GM21447 (cell line): Measurements from ENCODE around the gene AOC3.
"Not testable (repeated sequence)": the region's sequence is repeated elsewhere in the genome, so short reads cannot be mapped to it uniquely, and the experiment has no call there.

ENCODE experiments used
- ATAC-seq: cut with Tn5 transposase; IDR thresholded peaks from one replicate; pipeline ENCODE4 v1.9.1; 2021; ENCODE audit not compliant: unreplicated experiment

AOC3 gene

GRCh38 chr17:42866216-42866615 lies 15.2 kb downstream of the AOC3 start:
- ATAC-seq: no peak

DNA sequence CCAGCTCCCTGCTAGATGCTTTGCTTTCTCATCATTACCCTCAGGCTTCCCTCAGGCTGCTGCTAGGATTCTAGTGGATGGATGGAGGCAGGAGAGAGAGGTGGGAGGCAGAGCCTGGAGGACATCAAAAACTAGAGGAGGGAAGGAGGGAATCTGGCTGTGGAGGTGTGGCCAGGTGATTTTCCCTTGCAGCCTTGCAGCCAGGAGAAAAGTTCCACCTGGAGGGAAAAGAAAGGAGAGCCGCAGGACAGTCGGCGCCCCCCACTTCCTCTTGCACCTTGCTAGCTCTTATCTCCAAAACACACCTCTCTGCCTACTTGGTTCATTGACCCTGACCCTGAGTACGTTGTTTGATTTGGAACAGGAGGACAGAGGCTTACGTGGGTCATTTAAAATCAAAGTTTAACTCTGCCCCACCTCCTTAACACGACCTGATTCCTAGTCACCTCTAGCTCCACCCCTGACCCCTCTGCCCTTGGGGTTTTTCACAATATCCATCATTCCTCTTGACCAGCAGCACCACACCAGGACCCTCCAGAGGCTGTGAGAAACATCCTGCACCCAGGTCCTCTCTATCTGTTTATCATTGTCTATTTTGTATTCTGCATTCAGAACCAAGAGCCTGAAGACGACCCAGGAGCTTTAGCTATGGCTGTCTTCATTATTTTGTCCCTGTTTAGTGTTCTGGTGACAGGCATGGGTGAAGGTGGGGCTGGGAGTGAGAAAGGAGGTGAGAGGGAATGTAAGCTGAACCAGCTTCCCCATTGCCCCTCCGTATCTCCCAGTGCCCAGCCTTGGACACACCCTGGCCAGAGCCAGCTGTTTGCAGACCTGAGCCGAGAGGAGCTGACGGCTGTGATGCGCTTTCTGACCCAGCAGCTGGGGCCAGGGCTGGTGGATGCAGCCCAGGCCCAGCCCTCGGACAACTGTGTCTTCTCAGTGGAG lies 15.9 kb downstream of the AOC3 start:
- ATAC-seq: no peak

DNA sequence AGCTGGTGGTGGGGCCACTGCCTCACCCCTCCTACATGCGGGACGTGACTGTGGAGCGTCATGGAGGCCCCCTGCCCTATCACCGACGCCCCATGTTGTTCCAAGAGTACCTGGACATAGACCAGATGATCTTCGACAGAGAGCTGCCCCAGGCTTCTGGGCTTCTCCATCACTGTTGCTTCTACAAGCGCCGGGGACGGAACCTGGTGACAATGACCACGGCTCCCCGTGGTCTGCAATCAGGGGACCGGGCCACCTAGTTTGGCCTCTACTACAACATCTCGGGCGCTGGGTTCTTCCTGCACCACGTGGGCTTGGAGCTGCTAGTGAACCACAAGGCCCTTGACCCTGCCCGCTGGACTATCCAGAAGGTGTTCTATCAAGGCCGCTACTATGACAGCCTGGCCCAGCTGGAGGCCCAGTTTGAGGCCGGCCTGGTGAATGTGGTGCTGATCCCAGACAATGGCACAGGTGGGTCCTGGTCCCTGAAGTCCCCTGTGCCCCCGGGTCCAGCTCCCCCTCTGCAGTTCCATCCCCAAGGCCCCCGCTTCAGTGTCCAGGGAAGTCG lies 16.8 kb downstream of the AOC3 start:
- not testable (repeated sequence) for ATAC-seq

DNA sequence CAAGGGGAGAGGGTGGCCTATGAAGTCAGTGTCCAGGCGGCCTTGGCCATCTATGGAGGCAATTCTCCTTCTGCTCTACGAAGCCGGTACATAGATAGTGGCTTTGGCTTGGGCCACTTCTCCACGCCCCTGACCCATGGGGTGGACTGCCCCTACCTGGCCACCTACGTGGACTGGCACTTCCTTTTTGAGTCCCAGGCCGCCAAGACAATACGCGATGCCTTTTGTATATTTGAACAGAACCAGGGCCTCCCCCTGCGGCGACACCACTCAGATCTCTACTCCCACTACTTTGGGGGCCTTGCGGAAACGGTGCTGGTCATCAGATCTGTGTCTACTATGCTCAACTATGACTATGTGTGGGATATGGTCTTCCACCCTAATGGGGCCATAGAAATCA lies 17.3 kb downstream of the AOC3 start:
- ATAC-seq: no peak

DNA sequence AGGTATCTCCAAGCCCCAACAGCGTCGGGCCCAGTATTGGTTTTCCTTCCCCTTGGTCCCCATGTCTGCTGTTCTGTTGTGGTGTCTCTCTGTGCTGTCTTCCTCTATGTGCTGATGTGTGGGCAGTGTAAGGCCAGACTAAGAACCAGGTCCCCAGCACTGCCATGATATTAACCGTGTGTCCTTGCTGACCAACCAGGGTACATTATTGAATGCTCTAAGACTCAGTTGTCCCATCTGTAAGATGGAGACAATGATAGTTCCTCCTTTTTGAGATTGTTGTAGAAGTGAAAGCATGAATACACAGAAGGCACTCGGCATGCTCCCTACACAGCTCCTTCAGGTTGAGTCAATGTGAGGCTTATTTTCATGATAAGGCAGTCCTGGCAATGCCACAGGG lies 20.6 kb downstream of the AOC3 start:
- no peak for ATAC-seq

DNA sequence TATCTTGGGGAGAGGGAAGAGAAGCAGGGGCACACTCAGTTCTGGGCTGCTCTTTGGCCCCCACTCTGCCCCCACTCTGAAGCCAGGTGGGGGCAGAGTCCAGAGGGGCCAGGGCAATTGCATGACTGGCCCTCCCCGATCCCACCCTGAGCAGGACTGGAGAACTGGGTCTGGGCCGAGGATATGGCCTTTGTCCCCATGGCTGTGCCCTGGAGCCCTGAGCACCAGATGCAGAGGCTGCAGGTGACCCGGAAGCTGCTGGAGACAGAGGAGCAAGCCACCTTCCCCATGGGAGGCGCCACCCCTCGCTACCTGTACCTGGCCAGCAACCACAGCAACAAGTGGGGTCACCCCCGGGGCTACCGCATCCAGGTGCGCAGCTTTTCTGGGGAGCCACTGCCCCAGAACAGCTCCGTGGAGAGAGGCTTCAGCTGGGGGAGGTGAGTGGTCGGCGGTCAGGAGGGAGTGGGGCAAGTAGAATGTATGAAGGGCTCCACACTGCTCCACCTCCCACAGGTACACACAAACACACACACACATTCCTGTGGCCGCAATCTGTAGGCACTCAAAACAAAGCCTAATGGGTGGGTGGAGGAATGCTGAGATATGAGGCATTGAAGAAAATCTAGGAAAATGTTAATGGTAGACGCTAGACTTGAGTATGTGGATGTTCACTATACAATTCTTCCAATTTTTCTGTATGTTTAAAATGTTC lies 21.4 kb downstream of the AOC3 start:
- ATAC-seq: no peak

- ATAC-seq: no peak
Measured at GRCh38 chr17:42873315-42873714, 22.3 kb downstream of the AOC3 start.

DNA sequence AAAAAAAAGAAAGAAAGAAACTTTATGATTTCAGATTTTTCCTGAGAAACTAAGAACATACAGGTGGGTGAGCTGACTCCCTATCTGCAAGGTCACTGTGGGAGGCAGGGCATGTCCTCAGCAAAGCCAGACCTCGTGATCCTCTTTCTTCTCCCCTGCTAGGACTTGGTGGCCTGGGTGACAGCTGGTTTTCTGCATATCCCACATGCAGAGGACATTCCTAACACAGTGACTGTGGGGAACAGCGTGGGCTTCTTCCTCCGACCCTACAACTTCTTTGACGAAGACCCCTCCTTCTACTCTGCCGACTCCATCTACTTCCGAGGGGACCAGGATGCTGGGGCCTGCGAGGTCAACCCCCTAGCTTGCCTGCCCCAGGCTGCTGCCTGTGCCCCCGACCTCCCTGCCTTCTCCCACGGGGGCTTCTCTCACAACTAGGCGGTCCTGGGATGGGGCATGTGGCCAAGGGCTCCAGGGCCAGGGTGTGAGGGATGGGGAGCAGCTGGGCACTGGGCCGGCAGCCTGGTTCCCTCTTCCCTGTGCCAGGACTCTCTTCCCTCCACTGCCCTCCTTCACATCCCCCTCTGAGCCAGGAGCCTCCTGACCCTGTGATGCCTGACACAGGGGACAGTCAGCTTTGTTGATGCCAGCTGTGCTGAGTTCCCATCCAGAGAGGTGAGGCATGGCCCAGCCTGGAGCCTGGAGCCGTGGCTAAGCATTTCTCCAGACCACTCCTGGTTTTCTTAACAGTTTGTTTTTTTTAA lies 23.1 kb downstream of the AOC3 start:
- ATAC-seq: not testable (repeated sequence)

- ATAC-seq: no peak
Measured at GRCh38 chr17:42877037-42877436, 26.0 kb downstream of the AOC3 start.

GRCh38 chr17:42878123-42878880 lies 27.3 kb downstream of the AOC3 start:
- no peak for ATAC-seq

DNA sequence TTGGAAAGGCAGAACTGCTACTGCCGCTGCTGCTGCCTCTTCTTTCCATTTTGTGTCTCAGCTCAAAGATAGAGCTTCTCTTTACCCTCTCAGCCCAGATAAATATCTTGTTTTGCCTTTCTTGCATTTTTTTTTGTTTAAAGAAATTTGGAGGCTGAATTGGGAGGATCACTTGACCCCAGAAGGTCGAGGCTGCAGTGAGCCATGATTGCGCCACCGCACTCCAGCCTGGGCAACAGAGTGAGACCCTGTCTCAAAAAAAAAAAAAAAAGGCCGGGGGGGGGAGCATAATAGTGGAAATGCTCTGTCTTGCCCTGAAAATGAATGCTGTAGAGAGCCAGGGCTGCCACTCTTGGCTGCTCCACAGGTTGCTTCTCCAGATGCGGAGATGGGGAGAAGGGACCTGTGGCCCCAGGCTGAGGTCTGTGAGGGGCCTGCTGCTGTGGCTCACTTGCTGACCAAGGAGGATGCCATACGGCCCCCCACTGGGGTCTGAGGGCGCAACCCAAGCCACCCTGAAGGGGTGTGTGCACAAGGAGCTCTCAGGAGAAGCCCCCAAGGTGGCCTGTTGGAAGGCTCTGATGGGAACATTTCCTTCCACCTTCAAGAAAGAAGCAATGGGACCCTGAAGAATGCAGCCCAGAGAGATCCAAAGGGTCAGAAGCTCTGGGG lies 28.1 kb downstream of the AOC3 start:
- ATAC-seq: no peak

DNA sequence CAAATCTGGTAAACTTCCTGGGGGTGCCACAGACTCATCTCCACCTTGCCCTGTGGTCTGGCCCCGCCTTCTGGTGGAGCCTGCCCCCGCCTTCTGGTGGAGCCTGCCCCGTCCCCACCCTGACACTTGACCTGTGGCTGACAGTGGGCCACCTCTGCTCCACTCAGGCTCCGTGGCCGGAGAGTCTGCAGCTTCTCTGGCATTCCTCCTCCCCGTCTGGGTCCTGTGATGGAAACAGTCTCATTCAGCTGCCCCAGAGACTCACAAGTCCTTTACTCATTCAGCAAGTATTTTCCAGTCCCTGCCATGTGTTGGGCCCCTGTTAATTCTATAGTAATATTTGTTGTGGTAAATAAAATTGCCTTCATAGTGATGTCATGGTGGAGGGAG lies 28.6 kb downstream of the AOC3 start:
- ATAC-seq: no peak

DNA sequence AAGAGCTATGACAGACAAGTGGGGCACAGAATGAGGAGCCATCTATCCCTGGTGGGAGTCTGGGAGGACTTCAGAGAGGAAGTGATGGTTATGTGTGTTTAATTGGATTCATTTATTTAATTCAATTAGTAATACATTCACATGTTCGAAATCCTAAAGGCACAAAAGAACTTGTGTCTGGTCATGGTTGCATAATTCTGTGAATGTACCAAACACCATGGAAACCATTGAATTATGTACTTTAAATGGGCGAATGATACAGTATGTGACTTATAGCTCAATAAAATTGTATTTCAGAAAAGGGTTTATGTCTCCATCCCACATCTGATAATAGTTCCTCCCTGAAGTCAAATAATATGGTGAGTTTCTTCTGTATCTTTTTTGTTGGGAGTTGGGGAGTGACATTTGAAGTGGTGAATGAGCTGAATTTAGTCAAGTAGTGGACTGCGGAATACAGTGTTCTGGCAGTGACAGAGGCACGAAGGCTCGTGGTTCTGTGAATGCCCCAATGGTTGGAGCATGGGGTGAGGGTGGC lies 29.8 kb downstream of the AOC3 start:
- ATAC-seq: no peak

DNA sequence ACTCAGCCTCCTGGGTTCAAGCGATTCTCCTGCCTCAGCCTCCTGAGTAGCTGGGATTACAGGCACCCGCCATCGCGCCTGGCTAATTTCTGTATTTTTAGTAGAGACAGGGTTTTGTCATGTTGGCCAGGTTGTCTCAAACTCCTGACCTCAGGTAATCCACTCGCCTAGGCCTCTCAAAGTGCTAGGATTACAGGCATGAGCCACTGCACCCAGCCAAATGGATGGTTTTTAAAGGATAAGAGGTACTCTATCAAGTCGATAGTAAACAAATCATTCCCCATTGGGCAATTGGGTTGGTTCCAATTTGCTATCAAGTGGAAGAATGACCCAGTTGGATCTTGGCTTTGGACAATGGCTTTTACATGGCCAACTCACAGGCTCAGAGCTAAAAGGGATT lies 30.7 kb downstream of the AOC3 start:
- not testable (repeated sequence) for ATAC-seq

DNA sequence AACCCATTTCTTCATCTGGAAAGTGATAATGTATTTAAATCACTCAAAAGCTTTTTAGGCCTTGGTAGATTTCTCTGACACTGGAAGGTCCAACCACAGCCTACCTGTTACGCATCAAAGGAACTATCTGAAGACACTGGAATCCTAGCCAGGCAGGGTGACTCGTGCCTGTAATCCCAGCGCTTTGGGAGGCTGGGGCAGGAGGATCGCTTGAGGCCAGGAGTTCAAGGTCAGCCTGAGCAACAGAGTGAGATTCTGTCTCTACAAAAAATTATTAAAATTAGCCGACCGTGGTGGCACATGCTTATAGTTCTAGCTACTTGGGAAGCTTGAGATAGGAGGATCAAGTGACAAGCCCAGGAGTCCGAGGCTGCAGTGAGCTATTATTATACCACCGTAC lies 31.2 kb downstream of the AOC3 start:
- no peak for ATAC-seq

GRCh38 chr17:42883802-42884558 lies 33.0 kb downstream of the AOC3 start:
- ATAC-seq: no peak

DNA sequence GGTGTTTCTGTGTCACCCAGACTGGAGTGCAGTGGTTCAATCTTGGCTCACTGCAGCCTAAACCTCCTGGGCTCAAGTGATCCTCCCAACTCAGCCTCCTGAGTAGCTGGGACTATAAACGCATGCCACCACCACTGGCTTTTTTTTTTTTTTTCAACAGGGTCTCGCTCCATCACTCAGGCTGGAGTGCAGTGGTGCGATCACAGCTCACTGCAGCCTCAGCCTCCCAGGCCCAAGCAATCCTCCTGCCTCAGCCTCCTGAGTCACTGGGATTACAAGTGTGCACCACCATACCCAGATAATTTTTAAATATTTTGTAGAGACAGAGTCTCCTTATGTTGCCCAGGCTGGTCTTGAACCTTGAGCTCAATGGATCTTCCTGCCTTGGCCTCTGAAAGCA lies 34.8 kb downstream of the AOC3 start:
- ATAC-seq: not testable (repeated sequence)

GRCh38 chr17:42886283-42887176 lies 35.5 kb downstream of the AOC3 start:
- no peak for ATAC-seq
